Ramos (cell line): ENCODE measurements around the gene PCDHGA2.
"Not testable (repeated sequence)": the region's sequence is repeated elsewhere in the genome, so short reads cannot be mapped to it uniquely, and the experiment has no call there.

Source experiments
- in situ Hi-C: fragments of 300-500 bp; cut with MboI; formaldehyde crosslinking; loops from one replicate; pipeline ENCODE4 v1.14.3; 2022; ENCODE audit warnings: low sequenced_read_pairs; ENCODE audit not compliant: unreplicated experiment

PCDHGA2 gene

DNA sequence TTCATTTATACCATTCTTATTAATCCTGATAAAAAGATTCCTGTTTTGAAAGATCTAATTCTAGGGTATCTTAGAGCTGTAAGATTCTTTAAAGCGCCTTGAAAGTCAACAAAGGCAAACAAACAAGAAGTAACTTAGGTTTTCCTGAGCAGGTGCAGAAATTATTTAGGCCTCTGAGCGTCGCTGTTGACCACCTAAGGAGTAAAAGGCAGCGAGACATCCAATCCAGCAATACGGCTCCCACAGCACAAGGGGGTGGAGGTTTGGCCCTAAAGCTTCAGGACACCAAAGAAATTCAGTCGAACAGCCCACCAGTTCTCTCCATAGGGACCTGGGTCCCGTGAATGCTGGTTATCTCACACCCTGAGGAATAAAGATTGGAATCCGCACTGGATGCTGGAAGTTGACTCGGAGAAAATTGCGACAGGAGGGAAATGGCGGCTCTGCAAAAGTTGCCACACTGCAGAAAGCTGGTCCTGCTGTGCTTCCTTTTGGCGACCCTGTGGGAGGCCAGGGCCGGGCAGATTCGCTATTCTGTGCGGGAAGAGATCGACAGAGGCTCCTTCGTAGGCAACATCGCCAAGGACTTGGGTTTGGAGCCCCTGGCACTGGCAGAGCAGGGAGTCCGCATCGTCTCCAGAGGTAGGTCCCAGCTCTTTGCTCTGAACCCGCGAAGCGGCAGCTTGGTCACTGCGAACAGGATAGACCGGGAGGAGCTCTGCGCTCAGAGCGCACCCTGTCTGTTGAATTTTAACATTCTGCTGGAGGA is at the start of gene PCDHGA2:
Gene PCDHGA2, plus strand, starts transcription at position 223 of the 769 bp plus-strand sequence.
- in situ Hi-C loops: no loop called here

DNA sequence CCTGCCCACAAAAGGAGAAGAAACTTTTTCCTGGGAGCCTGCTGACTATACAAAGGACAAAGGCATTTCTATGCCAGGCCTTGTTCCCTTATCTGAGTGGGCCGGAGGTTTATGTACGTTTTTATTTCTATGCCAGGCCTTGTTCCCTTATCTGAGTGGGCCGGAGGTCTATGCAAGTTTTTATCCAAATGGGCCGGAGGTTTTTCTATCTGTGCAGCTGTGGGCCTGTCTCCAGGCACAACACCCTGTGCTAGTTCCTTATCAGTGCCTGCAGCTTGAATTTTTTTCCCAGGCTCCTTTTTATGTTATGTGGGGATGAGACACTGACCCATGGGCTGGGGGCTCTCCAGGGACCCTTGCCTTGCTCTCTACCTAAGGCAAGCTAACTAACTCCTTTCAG is 40.2 kb upstream of the PCDHGA2 start:
- in situ Hi-C loops: no loop called here

DNA sequence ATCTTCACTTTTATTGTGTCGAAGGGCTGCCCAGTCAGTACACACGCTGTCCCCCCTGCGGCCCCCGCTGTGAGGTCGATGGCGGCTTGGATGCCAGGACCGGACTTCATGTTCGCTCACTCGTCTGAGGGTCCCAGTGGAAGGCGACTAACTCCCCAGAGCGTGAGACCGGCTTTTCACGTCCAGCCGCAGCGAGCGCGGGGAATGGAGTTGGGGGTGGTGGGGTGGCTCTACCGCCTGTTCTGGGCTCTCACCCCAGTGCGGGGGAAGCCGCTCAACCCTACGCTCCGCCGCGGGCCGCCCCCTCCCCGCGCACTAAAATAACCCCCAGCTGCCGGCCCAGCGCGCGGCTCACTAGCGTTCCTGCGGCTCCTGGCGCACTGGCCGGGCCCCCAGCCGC is 34.8 kb upstream of the PCDHGA2 start, which contains the start of gene SLC25A2:
Gene SLC25A2, minus strand, starts transcription at position 294 of the 400 bp plus-strand sequence. Its CDS starts 184 bp downstream, at position 110.
- in situ Hi-C loops: no loop called here

DNA sequence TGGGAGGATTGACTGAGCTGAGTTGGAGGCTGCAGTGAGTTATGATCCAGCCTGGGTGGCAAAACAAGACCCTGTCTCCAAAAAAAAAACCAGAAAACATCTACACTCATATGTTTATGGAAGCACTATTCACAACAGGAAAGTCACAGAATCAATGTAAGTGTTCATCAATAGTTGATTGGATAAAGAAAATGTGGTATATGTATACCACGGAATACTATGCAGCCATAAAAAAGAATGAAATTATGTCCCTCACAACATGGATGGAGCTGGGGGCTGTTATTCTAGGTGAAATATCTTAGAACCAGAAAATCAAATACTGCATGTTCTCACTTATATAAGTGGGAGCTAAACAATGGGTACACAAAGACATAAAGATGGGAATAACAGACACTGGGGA is 31.9 kb upstream of the PCDHGA2 start:
- in situ Hi-C loops: no loop called here

DNA sequence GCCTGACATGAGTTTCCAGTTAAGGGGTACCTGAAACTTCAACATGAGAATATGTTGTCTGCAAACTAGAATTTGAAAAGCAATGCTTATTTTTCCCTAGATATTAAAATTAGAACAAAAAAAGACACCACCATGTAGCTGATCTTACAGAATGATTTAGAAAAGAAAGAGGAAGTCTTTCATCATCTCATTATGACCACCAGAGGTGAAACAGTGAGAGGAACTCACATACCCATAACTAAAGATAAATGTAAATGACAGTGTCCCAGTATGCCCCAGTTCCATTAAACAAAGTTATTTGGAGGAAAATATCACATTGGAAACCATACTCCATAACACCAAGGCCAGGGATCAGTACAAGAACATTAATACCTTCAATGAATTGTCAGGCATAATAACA is 24.8 kb upstream of the PCDHGA2 start:
- in situ Hi-C loops: no loop called here

DNA sequence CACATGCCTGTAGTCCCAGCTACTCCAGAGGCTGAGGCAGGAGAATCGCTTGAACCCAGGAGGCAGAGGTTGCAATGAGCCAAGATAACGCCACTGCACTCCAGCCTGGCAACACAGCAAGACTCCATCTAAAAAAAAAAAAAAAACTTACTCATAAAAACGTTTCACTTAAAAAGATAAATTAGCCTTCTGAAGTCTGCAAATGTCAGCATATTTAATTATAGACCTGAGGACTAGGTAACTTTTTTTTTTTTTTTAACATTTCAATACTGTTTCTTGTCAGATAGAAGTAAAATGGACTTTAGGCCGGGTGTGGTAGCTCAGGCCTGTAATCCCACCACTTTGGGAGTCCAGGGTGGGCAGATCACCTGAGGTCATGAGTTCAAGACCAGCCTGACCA is 21.6 kb upstream of the PCDHGA2 start:
- in situ Hi-C loops: not testable (repeated sequence)

DNA sequence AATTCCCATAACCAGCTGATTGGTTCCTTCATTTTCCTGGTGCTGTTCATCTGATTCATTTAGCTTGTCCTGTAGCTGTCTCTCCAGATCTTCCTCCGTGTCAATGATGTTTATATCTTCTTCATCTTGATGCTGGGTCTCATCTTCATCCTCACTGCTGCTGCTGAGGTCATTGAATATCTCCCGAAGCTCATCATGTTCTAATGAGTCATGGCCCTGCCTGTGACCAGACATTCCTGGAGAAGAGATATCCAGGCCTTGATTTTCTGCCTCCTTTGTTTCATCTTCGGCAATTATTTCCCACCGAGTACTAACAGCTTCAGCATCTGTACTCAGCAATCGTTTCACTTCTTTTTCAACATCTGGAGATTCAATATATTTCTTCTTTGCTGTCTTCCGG is 19.4 kb upstream of the PCDHGA2 start:
- in situ Hi-C loops: no loop called here

DNA sequence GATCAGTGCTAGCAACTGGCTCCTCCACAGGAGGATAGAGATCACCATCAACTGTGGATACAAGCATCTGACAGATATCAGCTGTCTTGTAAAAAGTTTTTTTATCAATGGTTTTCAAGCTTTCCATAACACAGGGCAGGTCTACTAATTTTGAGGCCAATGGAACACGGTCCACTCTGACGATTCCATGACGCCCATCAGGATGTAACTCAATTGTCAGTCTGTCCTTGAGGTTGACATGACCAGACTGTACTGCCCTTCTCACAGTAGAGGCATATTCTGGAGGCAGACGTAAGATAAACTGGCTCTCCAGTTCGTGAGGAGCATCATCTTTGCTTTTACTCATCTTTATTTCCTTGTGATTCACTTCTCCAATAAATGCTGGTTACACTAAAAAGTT is 18.9 kb upstream of the PCDHGA2 start:
- in situ Hi-C loops: no loop called here

DNA sequence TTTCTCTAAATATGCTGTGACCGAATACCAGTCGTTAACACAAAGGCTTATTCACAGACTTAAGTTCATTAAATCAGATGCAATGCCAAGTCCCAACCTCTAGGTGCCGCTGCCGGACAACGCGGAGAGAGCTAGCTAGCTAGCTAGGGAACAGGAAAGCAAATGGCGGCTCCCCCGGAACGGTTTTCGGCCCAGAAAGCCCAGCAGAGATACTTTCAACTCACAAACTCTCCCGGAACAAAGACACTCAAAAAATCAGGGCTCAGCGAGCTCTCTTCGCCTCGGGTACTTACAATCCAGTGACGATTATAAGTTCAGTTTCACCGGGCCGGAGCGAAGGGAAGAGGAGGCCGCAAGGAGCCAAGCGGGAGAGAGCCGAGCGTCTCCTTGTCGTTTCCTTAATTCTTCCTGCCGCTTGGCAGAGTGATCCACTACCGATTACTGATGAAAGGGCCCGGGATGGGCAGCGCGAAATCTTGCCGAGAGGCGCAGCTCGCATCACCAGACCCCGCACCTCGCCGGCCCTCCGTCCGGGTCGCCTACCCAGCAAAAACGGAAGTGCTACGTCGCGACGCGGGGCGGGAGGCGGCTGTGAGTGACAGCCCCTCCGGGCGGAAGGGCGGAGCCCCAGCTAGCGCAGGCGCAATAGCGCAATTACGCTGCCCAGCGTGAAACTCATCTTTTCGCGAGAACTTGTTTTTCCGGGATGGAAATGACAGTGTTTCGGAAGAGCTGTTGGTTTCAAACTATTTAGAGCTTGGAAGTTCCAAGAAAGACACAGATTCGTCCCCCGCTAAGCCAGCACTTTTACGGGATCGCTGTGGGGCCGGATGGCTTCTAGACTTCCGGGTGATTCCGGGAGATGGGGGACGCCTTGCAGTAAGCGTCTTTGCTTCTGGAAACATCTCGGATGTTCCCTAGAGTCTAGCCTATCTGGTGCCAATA is 18.1 kb upstream of the PCDHGA2 start, which contains the start of gene TAF7:
Gene TAF7, minus strand, starts transcription at position 560 of the 945 bp plus-strand sequence. CDS start 740 bp downstream, outside the sequence.
- in situ Hi-C loops: no loop called here

DNA sequence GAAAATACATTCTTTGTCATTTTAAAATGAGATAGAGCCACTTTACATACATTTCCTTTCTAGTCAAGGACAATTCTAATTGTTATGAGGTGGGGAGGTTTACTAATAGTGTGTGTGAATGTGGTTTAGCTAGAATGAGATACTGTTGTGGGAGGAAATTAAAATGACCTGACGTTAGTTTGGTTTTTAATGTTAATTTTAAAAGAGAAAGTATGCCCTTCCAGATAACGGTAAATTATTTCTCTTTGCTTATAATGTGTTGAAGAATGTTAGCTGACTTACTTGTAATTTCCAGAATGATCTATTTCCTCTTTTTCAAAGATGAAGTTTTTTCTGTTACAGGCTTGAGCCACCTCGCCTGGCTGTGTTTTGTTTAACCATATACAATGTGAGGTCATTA is 16.3 kb upstream of the PCDHGA2 start:
- in situ Hi-C loops: no loop called here

DNA sequence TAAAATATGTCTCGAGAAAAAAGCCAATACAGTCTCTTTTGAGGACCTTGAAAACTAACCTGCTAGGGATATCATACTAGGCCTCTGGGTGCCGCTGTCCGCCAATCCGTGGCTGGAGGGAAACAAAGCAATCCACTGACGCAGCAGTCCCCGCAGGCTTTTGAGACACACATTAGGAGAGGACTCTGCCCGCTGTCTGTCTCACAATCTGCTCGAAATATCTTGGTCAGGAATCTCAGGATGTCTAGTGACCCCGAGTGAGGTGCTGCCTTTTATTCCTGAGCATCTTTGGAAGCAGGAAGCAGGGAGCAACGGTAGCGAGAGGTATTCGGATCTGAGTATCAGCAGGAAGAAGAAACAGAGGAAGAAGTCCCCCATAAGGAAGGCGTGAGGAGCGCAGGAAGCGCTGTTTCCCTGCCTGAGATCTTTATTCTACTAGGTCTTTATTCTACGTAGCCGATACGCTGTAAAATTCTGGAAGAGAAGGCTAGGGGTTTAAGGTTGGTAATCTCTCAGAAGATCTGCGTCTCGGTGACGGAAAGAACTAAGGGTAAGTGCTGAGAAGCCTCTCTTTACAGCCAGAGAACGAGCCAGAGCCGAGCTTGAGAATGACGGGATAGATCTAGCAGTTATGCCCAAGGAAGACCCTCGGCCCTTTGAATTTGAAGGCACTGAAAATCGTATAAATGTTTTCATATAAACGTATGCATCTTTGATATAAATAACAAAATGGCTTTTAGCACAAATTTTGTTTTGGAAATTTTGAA is 12.3 kb upstream of the PCDHGA2 start:
- in situ Hi-C loops: no loop called here

DNA sequence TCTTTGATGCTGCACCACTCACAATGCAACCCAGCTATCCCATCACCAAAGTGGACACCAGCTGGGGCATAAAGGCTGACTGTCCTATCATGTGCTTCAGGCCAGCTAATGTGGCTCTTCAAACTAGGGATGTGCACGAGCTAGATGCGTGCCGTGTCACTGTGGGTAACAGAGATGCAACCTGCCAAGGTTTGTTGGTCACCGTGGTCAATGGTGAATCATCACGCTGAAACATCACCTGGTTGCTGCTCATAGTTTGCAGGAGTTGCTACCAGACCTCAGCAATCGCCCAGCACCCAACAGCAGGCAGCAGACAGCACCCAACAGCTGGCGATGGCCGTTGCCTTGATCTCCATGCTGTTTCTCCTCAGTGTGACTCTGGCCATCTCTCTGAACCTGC is 10.3 kb upstream of the PCDHGA2 start:
- in situ Hi-C loops: no loop called here

DNA sequence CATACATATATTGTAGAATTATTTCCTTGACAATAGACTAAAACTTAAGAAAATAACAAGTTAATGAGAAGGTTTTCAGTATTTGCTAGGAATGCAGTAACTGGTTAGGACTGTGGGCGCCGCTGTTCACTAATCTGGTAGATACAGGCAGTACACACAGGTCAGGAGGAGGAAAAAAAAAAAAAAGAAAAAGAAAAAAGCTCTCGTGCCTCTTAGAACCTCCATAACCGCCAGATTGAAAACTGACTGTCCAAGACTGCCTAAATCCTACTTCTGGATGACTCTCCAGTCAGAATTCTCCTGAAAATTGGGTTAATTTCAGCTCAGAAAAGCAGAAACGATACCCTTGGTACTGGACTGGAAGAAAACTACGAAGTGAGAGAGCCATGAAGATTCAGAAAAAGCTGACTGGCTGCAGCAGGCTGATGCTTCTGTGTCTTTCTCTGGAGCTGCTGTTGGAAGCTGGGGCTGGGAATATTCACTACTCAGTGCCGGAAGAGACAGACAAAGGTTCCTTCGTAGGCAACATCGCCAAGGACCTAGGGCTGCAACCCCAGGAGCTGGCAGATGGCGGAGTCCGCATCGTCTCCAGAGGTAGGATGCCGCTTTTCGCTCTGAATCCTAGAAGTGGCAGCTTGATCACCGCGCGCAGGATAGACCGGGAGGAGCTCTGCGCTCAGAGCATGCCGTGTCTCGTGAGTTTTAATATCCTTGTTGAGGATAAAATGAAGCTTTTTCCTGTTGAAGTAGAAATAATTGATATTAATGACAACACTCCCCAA is 8.1 kb upstream of the PCDHGA2 start, which contains the start of gene PCDHGA1:
Gene PCDHGA1, plus strand, starts transcription at position 216 of the 782 bp plus-strand sequence.
- in situ Hi-C loops: no loop called here

DNA sequence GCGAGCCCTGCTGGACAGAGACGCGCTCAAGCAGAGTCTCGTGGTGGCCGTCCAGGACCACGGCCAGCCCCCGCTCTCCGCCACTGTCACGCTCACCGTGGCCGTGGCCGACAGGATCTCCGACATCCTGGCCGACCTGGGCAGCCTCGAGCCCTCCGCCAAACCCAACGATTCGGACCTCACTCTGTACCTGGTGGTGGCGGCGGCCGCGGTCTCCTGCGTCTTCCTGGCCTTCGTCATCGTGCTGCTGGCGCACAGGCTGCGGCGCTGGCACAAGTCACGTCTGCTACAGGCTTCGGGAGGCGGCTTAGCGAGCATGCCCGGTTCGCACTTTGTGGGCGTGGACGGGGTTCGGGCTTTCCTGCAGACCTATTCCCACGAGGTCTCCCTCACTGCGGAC is 6.0 kb upstream of the PCDHGA2 start:
- in situ Hi-C loops: not testable (repeated sequence)

DNA sequence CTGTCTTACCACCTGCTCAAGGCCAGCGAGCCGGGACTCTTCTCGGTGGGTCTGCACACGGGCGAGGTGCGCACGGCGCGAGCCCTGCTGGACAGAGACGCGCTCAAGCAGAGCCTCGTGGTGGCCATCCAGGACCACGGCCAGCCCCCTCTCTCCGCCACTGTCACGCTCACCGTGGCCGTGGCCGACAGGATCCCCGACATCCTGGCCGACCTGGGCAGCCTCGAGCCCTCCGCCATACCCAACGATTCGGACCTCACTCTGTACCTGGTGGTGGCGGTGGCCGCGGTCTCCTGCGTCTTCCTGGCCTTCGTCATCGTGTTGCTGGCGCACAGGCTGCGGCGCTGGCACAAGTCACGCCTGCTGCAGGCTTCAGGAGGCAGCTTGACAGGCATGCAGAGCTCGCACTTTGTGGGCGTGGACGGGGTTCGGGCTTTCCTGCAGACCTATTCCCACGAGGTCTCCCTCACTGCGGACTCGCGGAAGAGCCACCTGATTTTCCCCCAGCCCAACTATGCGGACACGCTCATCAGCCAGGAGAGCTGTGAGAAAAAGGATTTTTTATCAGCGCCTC is 2.3 kb downstream of the PCDHGA2 start:
- in situ Hi-C loops: not testable (repeated sequence)

DNA sequence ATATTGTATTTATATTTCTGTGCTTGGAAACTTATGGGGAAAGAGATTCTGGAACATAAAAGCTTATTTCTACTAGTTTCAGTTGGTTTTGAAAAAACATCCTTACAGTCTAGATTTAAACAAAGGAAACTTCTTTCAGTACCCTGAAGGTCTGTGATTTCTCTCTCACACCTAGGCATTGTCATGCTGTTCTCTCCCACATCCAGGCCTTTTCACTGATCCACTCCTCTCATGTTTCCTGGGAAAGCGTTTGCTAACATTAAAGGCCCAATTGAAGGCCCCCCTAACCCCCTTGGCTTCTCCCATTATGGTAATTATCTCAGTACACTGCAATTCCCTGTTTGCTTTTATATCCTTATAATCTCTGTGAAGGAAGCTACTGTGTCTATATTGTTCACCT is 4.2 kb downstream of the PCDHGA2 start:
- in situ Hi-C loops: no loop called here

DNA sequence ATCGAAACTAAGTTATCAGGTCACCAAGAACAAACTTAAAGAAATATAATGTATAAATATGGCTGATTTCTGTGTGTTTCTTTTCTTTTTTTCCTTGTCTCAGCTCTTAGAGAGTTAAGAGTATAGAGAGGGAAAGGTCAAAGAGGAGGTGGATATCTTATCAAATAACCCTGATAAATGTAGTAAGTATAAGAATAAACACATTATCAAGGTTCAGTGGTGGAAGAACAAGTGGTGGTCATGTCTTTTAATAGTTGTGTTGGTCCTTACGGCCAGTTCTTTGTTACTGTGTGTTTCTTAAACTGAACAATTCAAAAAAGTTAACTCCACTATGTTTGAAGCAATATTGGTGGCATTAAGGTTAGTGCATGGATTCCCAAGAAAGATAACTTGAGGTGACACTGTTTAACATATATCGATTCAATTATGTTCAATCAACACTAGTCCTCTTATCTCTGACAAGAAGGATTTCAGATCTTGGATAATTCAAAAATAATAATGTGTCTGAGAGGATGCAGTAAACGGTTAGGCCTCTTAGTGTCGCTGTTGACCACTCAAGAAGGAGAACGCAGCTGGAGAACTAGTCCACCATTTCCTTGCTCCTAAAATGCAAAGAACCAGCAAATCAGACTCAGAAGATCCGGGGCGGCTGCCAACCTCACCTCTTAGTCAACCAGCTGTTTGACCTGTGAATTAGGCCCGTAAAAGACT is 4.8 kb downstream of the PCDHGA2 start, which contains the start of gene PCDHGA3:
Gene PCDHGA3, plus strand, starts transcription at position 588 of the 711 bp plus-strand sequence. CDS start 205 bp downstream, outside the sequence.
- in situ Hi-C loops: no loop called here

DNA sequence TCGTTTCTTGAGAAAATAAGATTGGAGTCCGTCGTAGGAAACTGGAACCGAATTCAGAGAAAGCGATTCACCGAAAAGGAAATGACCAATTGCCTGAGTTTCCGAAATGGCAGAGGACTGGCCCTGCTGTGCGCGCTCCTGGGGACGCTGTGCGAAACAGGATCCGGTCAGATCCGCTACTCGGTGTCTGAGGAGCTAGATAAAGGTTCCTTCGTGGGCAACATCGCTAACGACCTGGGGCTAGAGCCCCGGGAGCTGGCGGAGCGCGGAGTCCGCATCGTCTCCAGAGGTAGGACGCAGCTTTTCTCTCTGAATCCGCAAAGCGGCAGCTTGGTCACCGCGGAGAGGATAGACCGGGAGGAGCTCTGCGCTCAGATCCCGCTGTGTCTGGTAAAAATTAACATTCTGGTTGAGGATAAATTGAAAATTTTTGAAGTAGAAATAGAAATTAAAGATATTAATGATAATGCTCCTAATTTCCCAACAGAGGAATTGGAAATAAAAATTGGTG is 5.4 kb downstream of the PCDHGA2 start:
- in situ Hi-C loops: no loop called here
